Progenitor cell of endocrine pancreas (in vitro differentiated cells): ENCODE measurements around the gene KRTAP10-4. TPM values are rescaled to one million over a fixed set of nuclear protein-coding genes. Genes with fewer than 3 reads are reported as not detected.
"Not testable (repeated sequence)": the region's sequence is repeated elsewhere in the genome, so short reads cannot be mapped to it uniquely, and the experiment has no call there.

Source experiments
- DNase-seq: peaks from one replicate; pipeline ENCODE4 v3.0.0; 2021; ENCODE audit warnings: low spot score; ENCODE audit not compliant: unreplicated experiment
- H3K27ac Mint-ChIP-seq: 2 replicates; pipeline ENCODE4 v1.8.0; 2021; ENCODE audit warnings: mild to moderate bottlenecking, moderate library complexity, mixed read lengths
- H3K27me3 Mint-ChIP-seq: 2 replicates; pipeline ENCODE4 v1.8.0; 2021; ENCODE audit warnings: mixed read lengths
- H3K36me3 Mint-ChIP-seq: 2 replicates; pipeline ENCODE4 v1.8.0; 2022; ENCODE audit warnings: mixed read lengths; ENCODE audit not compliant: insufficient read depth
- H3K4me1 Mint-ChIP-seq: 2 replicates; pipeline ENCODE4 v1.8.0; 2021; ENCODE audit warnings: low read depth, mixed read lengths
- H3K4me3 Mint-ChIP-seq: 2 replicates; pipeline ENCODE4 v1.8.0; 2021; ENCODE audit warnings: low read depth, mild to moderate bottlenecking, moderate library complexity, mixed read lengths
- H3K9me3 Mint-ChIP-seq: 2 replicates; pipeline ENCODE4 v1.8.0; 2021; ENCODE audit warnings: low read depth, mixed read lengths
- CTCF ChIP-seq: fragments of 200-600 bp; sonication (generic); IDR thresholded peaks from one replicate; pipeline ENCODE4 v1.5.0; 2021; ENCODE audit warnings: antibody characterized with exemption, mild to moderate bottlenecking; ENCODE audit not compliant: unreplicated experiment
- long read RNA-seq: library from polyadenylated mRNA; unstranded; transcript quantifications from one replicate; pipeline ENCODE4 v2.0.0, GENCODE V29; 2020
- total RNA-seq: library from RNA; stranded (reverse); gene quantifications from 2 replicates; pipeline ENCODE4 v1.2.1, GENCODE V29; 2021

KRTAP10-4 gene
- not detected in 2 replicates for total RNA-seq
- long read RNA-seq: 0 reads

GRCh38 chr21:44573630-44574456 is at the start of gene KRTAP10-4:
Gene KRTAP10-4, plus strand, starts transcription at chr21:44573729. Its CDS starts 30 bp downstream, at chr21:44573759.
- DNase-seq, H3K4me1 Mint-ChIP-seq, H3K36me3 Mint-ChIP-seq, H3K4me3 Mint-ChIP-seq, H3K27me3 Mint-ChIP-seq: not testable (repeated sequence)
- Mint-ChIP-seq H3K27ac (peak within 1 kb of the TSS; percentile 51), H3K9me3 (peaks cover 23% of the 10 kb centered on the region)

- no peak for TF ChIP-seq CTCF
- no peak for DNase-seq
- Mint-ChIP-seq H3K27me3 (peaks cover 3% of the 10 kb centered on the region), H3K36me3 (no peaks in the 10 kb centered on the region), H3K4me1 (no peaks in the 10 kb centered on the region), H3K27ac (no peak overlapping the region), H3K9me3 (no peaks in the 10 kb centered on the region), H3K4me3 (no peak overlapping the region)
Observed at GRCh38 chr21:44524414-44525371, 48.8 kb upstream of the KRTAP10-4 start.

GRCh38 chr21:44525391-44526095 is 48.0 kb upstream of the KRTAP10-4 start:
- no peak overlapping the region for H3K27ac Mint-ChIP-seq
- no peak overlapping the region for H3K4me3 Mint-ChIP-seq
- H3K4me1 Mint-ChIP-seq: no peaks in the 10 kb centered on the region
- no peaks in the 10 kb centered on the region for H3K36me3 Mint-ChIP-seq
- no peak for DNase-seq
- peaks cover 6% of the 10 kb centered on the region for H3K27me3 Mint-ChIP-seq
- no peak for TF ChIP-seq CTCF
- no peaks in the 10 kb centered on the region for H3K9me3 Mint-ChIP-seq

GRCh38 chr21:44526096-44526997 is 47.2 kb upstream of the KRTAP10-4 start:
- Mint-ChIP-seq H3K36me3 (no peaks in the 10 kb centered on the region), H3K4me3 (no peak overlapping the region), H3K27ac (no peak overlapping the region), H3K27me3 (peaks cover 4% of the 10 kb centered on the region), H3K9me3 (no peaks in the 10 kb centered on the region), H3K4me1 (no peaks in the 10 kb centered on the region)
- DNase-seq: no peak
- no peak for TF ChIP-seq CTCF
